ENCODE measurements around the gene RGP1. TPM values are rescaled to one million over a fixed set of nuclear protein-coding genes. Genes with fewer than 3 reads are reported as not detected.

Gene RGP1
- polyA plus RNA-seq, 1 of the 3 experiments (the other 2 are of a cell fraction) = 16.1 TPM

DNA sequence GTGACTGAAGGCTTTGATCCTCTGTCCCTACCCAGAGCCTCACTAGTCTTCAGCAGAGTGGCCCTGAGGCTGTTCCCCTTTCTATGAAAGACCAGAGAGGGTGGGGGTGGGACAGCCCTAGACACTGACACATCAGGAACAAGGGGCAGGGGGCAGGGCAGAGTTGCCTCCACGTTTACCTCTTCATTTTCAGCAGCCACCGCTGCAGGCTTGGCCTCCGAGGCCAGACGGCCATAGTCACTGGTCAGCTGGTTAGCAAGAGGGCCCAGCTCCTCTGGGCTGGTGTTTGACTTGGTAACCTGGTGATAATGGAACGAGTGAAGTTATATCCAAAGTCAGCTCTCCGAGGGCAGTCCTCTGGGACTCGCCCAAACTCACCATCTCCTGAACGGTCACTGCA, 43.7 kb upstream of the RGP1 start (continued):
- TF ChIP-seq REST (IDR thresholded peaks at IDR 0.05; ENCODE audit: low read depth, low read length) (no peak), FOSL2 (IDR thresholded peaks at IDR 0.05; ENCODE audit: borderline replicate concordance, low read depth) (no peak), MEF2A (IDR thresholded peaks at IDR 0.05; ENCODE audit: borderline replicate concordance, low read depth) (no peak), USF2 (IDR thresholded peaks at IDR 0.05; ENCODE audit: borderline replicate concordance, low read depth, low read length) (no peak), FOXM1 (IDR thresholded peaks at IDR 0.05; ENCODE audit: low read depth) (no peak), ELF1 (IDR thresholded peaks at IDR 0.05) (no peak), RAD21 (IDR thresholded peaks at IDR 0.05; ENCODE audit: low read length) (no peak)

- no peak overlapping the region for H3K4me3 ChIP-seq (ENCODE audit: low read depth in 2 of 2, low read length in 1 of 2)
- H4K20me1 ChIP-seq (ENCODE audit: insufficient read depth) = no peaks in the 10 kb centered on the region
- whole genome bisulfite sequencing (ENCODE audit: low lambda C conversion rate) = 92% methylated on average over 7 of the region's 7 CpGs
- peaks cover 7% of the 10 kb centered on the region for H3F3A ChIP-seq (replicated peaks; ENCODE audit: insufficient read depth)
- H3K9me2 ChIP-seq = no peaks in the 10 kb centered on the region
- H3K79me2 ChIP-seq (ENCODE audit: insufficient read depth) = no peaks in the 10 kb centered on the region; the same call in 1 of the 2 replicates
- no peak overlapping the region for H3K4me2 ChIP-seq
- TF ChIP-seq YY1 (IDR thresholded peaks at IDR 0.05; ENCODE audit: low read depth) = no peak
- no peak for TF ChIP-seq FOXJ3 (CRISPR knock-in tag; IDR thresholded peaks at IDR 0.05)
- TF ChIP-seq JUND (IDR thresholded peaks at IDR 0.05) = no peak
- TF ChIP-seq FOSL2 (IDR thresholded peaks at IDR 0.05; ENCODE audit: borderline replicate concordance, low read depth) = no peak
- no peak for TF ChIP-seq MEF2A (IDR thresholded peaks at IDR 0.05; ENCODE audit: borderline replicate concordance, low read depth)
- TF ChIP-seq, protein P1, sequence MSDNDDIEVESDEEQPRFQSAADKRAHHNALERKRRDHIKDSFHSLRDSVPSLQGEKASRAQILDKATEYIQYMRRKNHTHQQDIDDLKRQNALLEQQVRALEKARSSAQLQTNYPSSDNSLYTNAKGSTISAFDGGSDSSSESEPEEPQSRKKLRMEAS (IDR thresholded peaks at IDR 0.05; ENCODE audit: low read depth) = no peak
- TF ChIP-seq PBX3 (IDR thresholded peaks at IDR 0.05) = no peak
- TF ChIP-seq NFIC (IDR thresholded peaks at IDR 0.05; ENCODE audit: borderline replicate concordance) = no peak
- no peak for TF ChIP-seq POLR2AphosphoS5 (IDR thresholded peaks at IDR 0.05; ENCODE audit: low read depth, low read length)
- TF ChIP-seq TAF1 (IDR thresholded peaks at IDR 0.05; ENCODE audit: borderline replicate concordance, low read depth, low read length) = no peak
- TF ChIP-seq MXI1 (IDR thresholded peaks at IDR 0.05; ENCODE audit: low read depth, low read length) = no peak
- no peak for TF ChIP-seq GATA2 (CRISPR knock-in tag; IDR thresholded peaks at IDR 0.05)
- no peak for TF ChIP-seq USF2 (IDR thresholded peaks at IDR 0.05; ENCODE audit: borderline replicate concordance, low read depth, low read length)
- TF ChIP-seq, protein P2, sequence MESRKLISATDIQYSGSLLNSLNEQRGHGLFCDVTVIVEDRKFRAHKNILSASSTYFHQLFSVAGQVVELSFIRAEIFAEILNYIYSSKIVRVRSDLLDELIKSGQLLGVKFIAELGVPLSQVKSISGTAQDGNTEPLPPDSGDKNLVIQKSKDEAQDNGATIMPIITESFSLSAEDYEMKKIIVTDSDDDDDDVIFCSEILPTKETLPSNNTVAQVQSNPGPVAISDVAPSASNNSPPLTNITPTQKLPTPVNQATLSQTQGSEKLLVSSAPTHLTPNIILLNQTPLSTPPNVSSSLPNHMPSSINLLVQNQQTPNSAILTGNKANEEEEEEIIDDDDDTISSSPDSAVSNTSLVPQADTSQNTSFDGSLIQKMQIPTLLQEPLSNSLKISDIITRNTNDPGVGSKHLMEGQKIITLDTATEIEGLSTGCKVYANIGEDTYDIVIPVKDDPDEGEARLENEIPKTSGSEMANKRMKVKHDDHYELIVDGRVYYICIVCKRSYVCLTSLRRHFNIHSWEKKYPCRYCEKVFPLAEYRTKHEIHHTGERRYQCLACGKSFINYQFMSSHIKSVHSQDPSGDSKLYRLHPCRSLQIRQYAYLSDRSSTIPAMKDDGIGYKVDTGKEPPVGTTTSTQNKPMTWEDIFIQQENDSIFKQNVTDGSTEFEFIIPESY (IDR thresholded peaks at IDR 0.05; ENCODE audit: borderline replicate concordance, low read depth) = no peak
- no peak for TF ChIP-seq ELF1 (IDR thresholded peaks at IDR 0.05)
- no peak overlapping the region for H3K27ac ChIP-seq (ENCODE audit: low read depth in 2 of 2, low read length in 1 of 2)
- DNase-seq = no peak
- no peaks in the 10 kb centered on the region for H3K27me3 ChIP-seq (ENCODE audit: insufficient read depth)
- H3K4me1 ChIP-seq (ENCODE audit: control insufficient read depth in 1 of 2, insufficient read depth in 2 of 2, low read depth in 1 of 2, low read length in 1 of 2) = no peaks in the 10 kb centered on the region
- CTCF ChIA-PET = interaction anchor here (0.6 to 19.9 kb wide), 9 partner anchors 10 to 84 kb away, joined by 3 to 183 read pairs (median 5); partner anchors contain the start of genes CCDC107, CREB3, RMRP and TLN1
- H3K9me3 ChIP-seq = no peaks in the 10 kb centered on the region
- POLR2A ChIA-PET = interaction anchor here (0.7 to 1.1 kb wide), 2 partner anchors 9 to 50 kb away, joined by 3 to 4 read pairs; no protein-coding TSS in a partner anchor
- H2AFZ ChIP-seq (ENCODE audit: low read depth) = no peak overlapping the region
- no peak overlapping the region for H3K9ac ChIP-seq
- peaks cover 67 to 85% of the 10 kb centered on the region in 2 experiments for H3K36me3 ChIP-seq (replicated peaks in 1 of 2; ENCODE audit: control insufficient read depth in 1 of 2, insufficient read depth in 2 of 2, low read length in 1 of 2)
Observed at GRCh38 chr9:35705836-35706430, 43.2 kb upstream of the RGP1 start.
